A673 (cell line): ENCODE data around the gene ABCC10.

Experiments used
- CTCF ChIP-seq: fragments of 300-800, 200-600 bp; sonication (generic); conservative IDR thresholded peaks from 2 replicates; pipeline ENCODE4 v1.5.1; 2017; ENCODE audit warnings: low read depth, mild to moderate bottlenecking, antibody characterized with exemption, low read length, moderate library complexity, mixed read lengths
- EZH2 ChIP-seq: fragments of 200-600 bp; sonication (generic); IDR thresholded peaks from 2 replicates; pipeline ENCODE4 v1.6.1; 2017; ENCODE audit warnings: borderline replicate concordance, low read depth, mild to moderate bottlenecking, mixed read lengths, antibody characterized with exemption, low read length; ENCODE audit not compliant: poor library complexity, severe bottlenecking

- TF ChIP-seq CTCF: no peak
- TF ChIP-seq EZH2: no peak
Measured at GRCh38 chr6:43453831-43454230, 26.5 kb downstream of the ABCC10 start.
